GM18517 (cell line): ENCODE results near the gene OLFML2B.

ENCODE experiments used
- ATAC-seq: cut with Tn5 transposase; IDR thresholded peaks from one replicate; pipeline ENCODE4 v1.9.1; 2021; ENCODE audit warnings: mild to moderate bottlenecking, moderate library complexity; ENCODE audit not compliant: unreplicated experiment

OLFML2B gene

GRCh38 chr1:161949548-161949947 is 74.1 kb downstream of the OLFML2B start:
- ATAC-seq: no peak

- ATAC-seq: no peak
These were observed 75.2 kb downstream of the OLFML2B start for GRCh38 chr1:161948435-161948834.

- no peak for ATAC-seq
These were observed 77.3 kb downstream of the OLFML2B start for GRCh38 chr1:161946071-161946987.

- no peak for ATAC-seq
These were observed 78.2 kb downstream of the OLFML2B start for GRCh38 chr1:161945306-161946060.

GRCh38 chr1:161944381-161944780 is 79.3 kb downstream of the OLFML2B start:
- no peak for ATAC-seq

GRCh38 chr1:161943737-161944136 is 79.9 kb downstream of the OLFML2B start:
- ATAC-seq: no peak

GRCh38 chr1:161941726-161942436 is 81.8 kb downstream of the OLFML2B start:
- ATAC-seq: no peak

- no peak for ATAC-seq
These were observed 82.6 kb downstream of the OLFML2B start for GRCh38 chr1:161940866-161941591.

- no peak for ATAC-seq
These were observed 86.9 kb downstream of the OLFML2B start for GRCh38 chr1:161936786-161937185.

- ATAC-seq: no peak
These were observed 88.4 kb downstream of the OLFML2B start for GRCh38 chr1:161935264-161935663.

- no peak for ATAC-seq
These were observed 89.8 kb downstream of the OLFML2B start for GRCh38 chr1:161933592-161934588.
